ENCODE data around the gene FCSK. TPM values are rescaled to one million over a fixed set of nuclear protein-coding genes. Genes with fewer than 3 reads are reported as not detected.

FCSK gene
- total and polyA plus RNA-seq, 2 of the 13 experiments (the other 11 are each of a cell fraction or from before 2014, with no cell fraction given): 9.1 to 19.2 TPM

- TF ChIP-seq ZSCAN29 (CRISPR knock-in tag; conservative IDR thresholded peaks at IDR 0.05) (0 out of 2 replicates have a peak, but pooled peaks have one; percentile 34), HBP1 (CRISPR knock-in tag; IDR thresholded peaks at IDR 0.05; ENCODE audit: low read depth) (no peak), ZBTB49 (CRISPR knock-in tag; IDR thresholded peaks at IDR 0.05; ENCODE audit: borderline replicate concordance) (no peak), TAF15 (IDR thresholded peaks at IDR 0.05; ENCODE audit: low read depth, low read length, poor library complexity, severe bottlenecking) (no peak), ZNF589 (CRISPR knock-in tag; conservative IDR thresholded peaks at IDR 0.05) (no peak), JUND (CRISPR knock-in tag; IDR thresholded peaks at IDR 0.05) (peak; percentile 47; the same call in 1 of the 2 replicates), CSRNP2 (CRISPR knock-in tag; conservative IDR thresholded peaks at IDR 0.05; ENCODE audit: low read depth) (no peak), ZNF747 (CRISPR knock-in tag; IDR thresholded peaks at IDR 0.05; ENCODE audit: borderline replicate concordance) (no peak), CBX2 (IDR thresholded peaks at IDR 0.05; ENCODE audit: low read depth, low read length) (no peak), CBX2 (CRISPR knock-in tag; IDR thresholded peaks at IDR 0.05; ENCODE audit: low read depth) (no peak), GPN1 (CRISPR knock-in tag; IDR thresholded peaks at IDR 0.05; ENCODE audit: borderline replicate concordance) (no peak), ZNF318 (CRISPR knock-in tag; IDR thresholded peaks at IDR 0.05) (no peak; the same call in 1 of the 2 replicates)
Observed at GRCh38 chr16:70440009-70440692, 14.2 kb upstream of the FCSK start (continued).

Data from HepG2 (cell line).